Neuronal stem cell (in vitro differentiated cells): ENCODE results near the gene SIDT1.
A peak's percentile ranks its signal among the peaks of the same experiment; 100 is the strongest.

Experiments
- DNase-seq: peaks from one replicate; pipeline ENCODE4 v3.0.0-alpha.2; 2013; ENCODE audit warnings: low spot score
- H2AFZ ChIP-seq: one replicate; pipeline ENCODE4 v1.6.1; 2013; ENCODE audit warnings: mild to moderate bottlenecking, low read length, inconsistent platforms
- H2AK5ac ChIP-seq: 2 replicates; pipeline ENCODE4 v1.6.1; 2013; ENCODE audit warnings: low read depth, mild to moderate bottlenecking, inconsistent platforms, low read length, moderate library complexity, mixed read lengths
- H2BK120ac ChIP-seq: 2 replicates; pipeline ENCODE4 v1.6.1; 2013; ENCODE audit warnings: low read depth, mild to moderate bottlenecking, inconsistent platforms, low read length, moderate library complexity, mixed read lengths
- H2BK12ac ChIP-seq: one replicate; pipeline ENCODE4 v1.6.1; 2013; ENCODE audit warnings: low read length, inconsistent platforms
- H2BK15ac ChIP-seq: 2 replicates; pipeline ENCODE4 v1.6.1; 2013; ENCODE audit warnings: mild to moderate bottlenecking, low read length, inconsistent platforms, mixed read lengths
- H2BK5ac ChIP-seq: one replicate; pipeline ENCODE4 v1.6.1; 2013; ENCODE audit warnings: inconsistent platforms, mild to moderate bottlenecking, low read length, moderate library complexity
- H3K14ac ChIP-seq: one replicate; pipeline ENCODE4 v1.6.1; 2013; ENCODE audit warnings: low read length, inconsistent platforms
- H3K18ac ChIP-seq: 2 replicates; pipeline ENCODE4 v1.6.1; 2013; ENCODE audit warnings: low read length, inconsistent platforms
- H3K23ac ChIP-seq: 2 replicates; pipeline ENCODE4 v1.6.1; 2013; ENCODE audit warnings: low read depth, mild to moderate bottlenecking, mixed read lengths, low read length, inconsistent platforms; ENCODE audit not compliant: poor library complexity
- H3K27ac ChIP-seq: replicated peaks from 3 replicates; pipeline ENCODE4 v1.5.1; 2013; ENCODE audit warnings: low read length, inconsistent platforms
- H3K27me3 ChIP-seq, 3 experiments: 2 replicates each; pipeline ENCODE4 v1.6.1; 2013; ENCODE audit warnings: low read length in 3 of 3, mild to moderate bottlenecking in 2 of 3, inconsistent platforms in 1 of 3, low read depth in 1 of 3, mixed read lengths in 1 of 3, moderate library complexity in 1 of 3; ENCODE audit not compliant: control insufficient read depth in 3 of 3, insufficient read depth in 3 of 3
- H3K36me3 ChIP-seq, 2 donors: replicated peaks in 1 of 2; 2 replicates each; pipeline ENCODE4 v1.6.1; 2013; ENCODE audit warnings: low read length in 2 of 2; ENCODE audit not compliant: control insufficient read depth in 2 of 2, insufficient read depth in 2 of 2
- H3K4ac ChIP-seq: 2 replicates; pipeline ENCODE4 v1.6.1; 2013; ENCODE audit warnings: inconsistent platforms, mild to moderate bottlenecking, low read length, moderate library complexity
- H3K4me1 ChIP-seq, 2 donors: 1 replicate in 1 of 2; 2 replicates in 1 of 2; pipeline ENCODE4 v1.6.1; 2013; ENCODE audit warnings: low read length in 2 of 2, low read depth in 1 of 2; ENCODE audit not compliant: control insufficient read depth in 2 of 2, insufficient read depth in 1 of 2
- H3K4me2 ChIP-seq: one replicate; pipeline ENCODE4 v1.6.1; 2013; ENCODE audit warnings: mild to moderate bottlenecking, low read length, inconsistent platforms; ENCODE audit not compliant: insufficient read depth, poor library complexity, severe bottlenecking
- H3K4me3 ChIP-seq, 2 donors: 2 replicates each; pipeline ENCODE4 v1.5.1; 2013; ENCODE audit warnings: low read length in 2 of 2, mild to moderate bottlenecking in 2 of 2, inconsistent platforms in 1 of 2, moderate library complexity in 1 of 2
- H3K79me1 ChIP-seq: one replicate; pipeline ENCODE4 v1.6.1; 2013; ENCODE audit warnings: low read depth, mild to moderate bottlenecking, inconsistent platforms, low read length, moderate library complexity
- H3K9ac ChIP-seq: one replicate; pipeline ENCODE4 v1.6.1; 2013; ENCODE audit warnings: mild to moderate bottlenecking, low read depth, low read length, inconsistent platforms; ENCODE audit not compliant: poor library complexity
- H3K9me3 ChIP-seq, 2 donors: replicated peaks in 1 of 2; 2 replicates each; pipeline versions ENCODE3 to v1.6.1; 2013; ENCODE audit warnings: low read length in 2 of 2, mild to moderate bottlenecking in 2 of 2, inconsistent platforms in 1 of 2, low read depth in 1 of 2, mixed read lengths in 1 of 2, moderate library complexity in 1 of 2; ENCODE audit not compliant: control insufficient read depth in 2 of 2, insufficient read depth in 1 of 2
- H4K8ac ChIP-seq: one replicate; pipeline ENCODE4 v1.6.1; 2013; ENCODE audit warnings: low read depth, mild to moderate bottlenecking, inconsistent platforms, low read length, moderate library complexity
- H4K91ac ChIP-seq: one replicate; pipeline ENCODE4 v1.6.1; 2013; ENCODE audit warnings: low read length, low read depth, mild to moderate bottlenecking, inconsistent platforms; ENCODE audit not compliant: poor library complexity
- WGBS, 2 donors: extraction: QIAGEN DNeasy Blood & Tissue Kit; methylation state at CpG; one replicate each; pipeline ENCODE4 v1.1.7; 2013; ENCODE audit warnings: missing lambda C conversion rate in 2 of 2, mixed read lengths in 1 of 2; ENCODE audit not compliant: insufficient read length in 2 of 2, insufficient replicate concordance in 1 of 2; ENCODE audit errors: extremely low coverage in 2 of 2; 5-methylcytosine and 5-hydroxymethylcytosine counted together

Gene SIDT1

DNA sequence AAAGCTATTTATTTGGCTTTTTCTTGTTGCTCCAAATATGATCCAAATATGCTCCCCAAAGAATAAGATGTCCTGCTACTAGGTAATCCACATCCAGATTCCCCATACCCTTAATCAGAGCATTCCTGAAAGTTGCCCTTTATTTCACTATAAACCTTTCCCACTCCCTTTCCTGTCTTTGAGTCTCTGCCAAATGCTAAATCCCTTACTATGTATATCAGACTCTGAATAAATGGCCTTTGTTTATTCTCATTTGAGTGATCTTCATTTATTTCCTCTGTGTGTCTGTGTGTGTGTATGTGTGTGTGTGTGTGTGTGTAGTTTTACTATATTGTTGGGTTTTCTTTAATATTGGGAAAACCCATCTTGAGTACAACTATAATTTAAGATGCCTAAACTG, 10.4 kb upstream of the SIDT1 start:
- Histone ChIP-seq H3K18ac (no peak overlapping the region), H3K27me3 (peaks cover 0 to 27% (median 2%) of the 10 kb centered on the region in 3 experiments), H3K79me1 (no peaks in the 10 kb centered on the region), H4K8ac (no peak overlapping the region), H3K4me2 (no peak overlapping the region), H3K23ac (no peak overlapping the region), H3K36me3 (no peaks in the 10 kb centered on the region), H3K14ac (no peak overlapping the region), H3K27ac (no peak overlapping the region), H3K9ac (no peak overlapping the region), H2BK120ac (no peak overlapping the region), H2AFZ (no peak overlapping the region), H3K9me3 (no peaks in the 10 kb centered on the region), H2AK5ac (no peak overlapping the region), H2BK12ac (no peak overlapping the region), H3K4me1 (peaks cover 0 to 2% of the 10 kb centered on the region in 2 donors), H2BK5ac (no peak overlapping the region), H3K4ac (no peak overlapping the region), H2BK15ac (no peak overlapping the region), H4K91ac (no peak overlapping the region), H3K4me3 (no peak overlapping the region)
- no peak for DNase-seq

DNA sequence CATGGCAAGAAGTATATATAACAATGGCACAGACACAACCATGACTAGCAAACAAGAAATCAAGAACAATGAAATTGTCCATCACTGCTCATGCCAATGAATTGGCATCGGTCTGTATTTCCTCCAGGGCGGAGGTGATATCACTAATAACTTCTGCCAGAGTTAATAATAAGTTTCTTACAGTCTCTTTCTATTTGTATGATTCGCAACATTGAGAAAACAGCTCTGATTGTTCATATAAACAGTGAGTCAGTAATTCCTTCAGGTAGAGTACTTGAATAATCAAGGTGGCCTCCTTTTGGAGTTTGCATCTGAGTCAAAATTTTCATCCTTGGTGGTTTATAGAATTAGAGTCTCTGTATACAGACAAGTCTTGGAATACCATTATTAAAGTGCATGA, 9.1 kb upstream of the SIDT1 start:
- H3K79me1 ChIP-seq: no peaks in the 10 kb centered on the region
- no peak overlapping the region for H2BK12ac ChIP-seq
- no peak overlapping the region for H4K8ac ChIP-seq
- peaks cover 0 to 36% (median 2%) of the 10 kb centered on the region in 3 experiments for H3K27me3 ChIP-seq
- H3K9me3 ChIP-seq: no peaks in the 10 kb centered on the region
- DNase-seq: no peak
- H4K91ac ChIP-seq: no peak overlapping the region
- no peak overlapping the region for H3K14ac ChIP-seq
- no peak overlapping the region for H2BK5ac ChIP-seq
- no peak overlapping the region for H3K27ac ChIP-seq
- H2AK5ac ChIP-seq: no peak overlapping the region
- H2BK15ac ChIP-seq: no peak overlapping the region
- no peak overlapping the region for H3K4ac ChIP-seq
- H3K36me3 ChIP-seq: no peaks in the 10 kb centered on the region
- no peak overlapping the region for H3K4me3 ChIP-seq
- no peak overlapping the region for H3K9ac ChIP-seq
- no peak overlapping the region for H2BK120ac ChIP-seq
- no peak overlapping the region for H3K23ac ChIP-seq
- no CpG with 5 or more reads among the region's 3 CpGs for WGBS, 2 donors
- H3K4me2 ChIP-seq: no peak overlapping the region
- H3K4me1 ChIP-seq: peaks cover 0 to 2% of the 10 kb centered on the region in 2 donors
- H2AFZ ChIP-seq: no peak overlapping the region
- no peak overlapping the region for H3K18ac ChIP-seq

- H3K18ac ChIP-seq: no peak overlapping the region
- H3K36me3 ChIP-seq: no peaks in the 10 kb centered on the region
- H3K9me3 ChIP-seq: no peaks in the 10 kb centered on the region
- H3K79me1 ChIP-seq: no peaks in the 10 kb centered on the region
- no peak overlapping the region for H4K8ac ChIP-seq
- no peak overlapping the region for H3K27ac ChIP-seq
- H4K91ac ChIP-seq: no peak overlapping the region
- H2BK120ac ChIP-seq: no peak overlapping the region
- no peak overlapping the region for H2AK5ac ChIP-seq
- no CpG with 5 or more reads among the region's 66 CpGs for WGBS, 2 donors
- peak overlapping the region; percentile 50 for H3K4me2 ChIP-seq
- H3K9ac ChIP-seq: no peak overlapping the region
- peak overlapping the region; percentile 16 for H3K23ac ChIP-seq
- no peak overlapping the region for H3K14ac ChIP-seq
- no peak overlapping the region for H2BK12ac ChIP-seq
- no peak overlapping the region for H2BK15ac ChIP-seq
- DNase-seq: peak; percentile 39
- peak overlapping the region; percentile 87 for H2AFZ ChIP-seq
- peak overlapping the region; percentile 35 to 76 for H3K4me3 ChIP-seq
- H3K27me3 ChIP-seq: peaks cover 7 to 94% (median 50%) of the 10 kb centered on the region in 3 experiments
- H3K4me1 ChIP-seq: peaks cover 3% of the 10 kb centered on the region in 2 donors
- no peak overlapping the region for H3K4ac ChIP-seq
- no peak overlapping the region for H2BK5ac ChIP-seq
Measured at GRCh38 chr3:113532698-113533533, 561 bp downstream of the SIDT1 start.

DNA sequence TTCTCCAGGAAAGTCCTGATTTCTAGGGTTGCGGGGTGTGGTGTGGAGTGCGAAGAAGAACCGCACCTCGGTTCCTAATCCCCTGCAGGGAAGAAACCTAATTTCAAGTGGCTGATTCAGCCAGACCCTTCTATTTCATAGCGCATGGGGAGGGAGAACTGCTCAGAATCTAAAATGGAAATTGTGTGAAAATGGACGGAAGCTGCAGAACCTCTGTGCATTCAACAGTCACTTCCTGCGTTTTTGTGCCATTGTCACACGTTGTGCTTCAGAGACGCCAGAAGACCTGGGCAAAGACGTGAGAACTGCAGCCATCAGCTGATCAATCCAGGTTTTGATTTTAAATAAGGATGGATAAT, 1.2 kb downstream of the SIDT1 start:
- peaks cover 3% of the 10 kb centered on the region in 2 donors for H3K4me1 ChIP-seq
- no peak overlapping the region for H2AK5ac ChIP-seq
- peak overlapping the region; percentile 16 for H3K23ac ChIP-seq
- no peak overlapping the region for H4K8ac ChIP-seq
- no peak overlapping the region for H4K91ac ChIP-seq
- H3K79me1 ChIP-seq: no peaks in the 10 kb centered on the region
- H3K27ac ChIP-seq: no peak overlapping the region
- peak overlapping the region; percentile 87 for H2AFZ ChIP-seq
- no peak overlapping the region for H2BK5ac ChIP-seq
- H3K14ac ChIP-seq: no peak overlapping the region
- no peaks in the 10 kb centered on the region for H3K9me3 ChIP-seq
- peaks cover 7 to 92% (median 50%) of the 10 kb centered on the region in 3 experiments for H3K27me3 ChIP-seq
- peak overlapping the region in 1 of 2 donors; percentile 35 for H3K4me3 ChIP-seq
- no peaks in the 10 kb centered on the region for H3K36me3 ChIP-seq
- H2BK120ac ChIP-seq: no peak overlapping the region
- H2BK15ac ChIP-seq: no peak overlapping the region
- no peak for DNase-seq
- WGBS, 2 donors: no CpG with 5 or more reads among the region's 10 CpGs
- H2BK12ac ChIP-seq: no peak overlapping the region
- peak overlapping the region; percentile 50 for H3K4me2 ChIP-seq
- no peak overlapping the region for H3K4ac ChIP-seq
- H3K9ac ChIP-seq: no peak overlapping the region
- no peak overlapping the region for H3K18ac ChIP-seq
